CD14-positive monocyte (primary cell): ENCODE measurements around the gene KIF3A. TPM values are rescaled to one million over a fixed set of nuclear protein-coding genes. Genes with fewer than 3 reads are reported as not detected.

ENCODE experiments used
- DNase-seq, 3 donors: peaks; one replicate each; pipeline ENCODE4 v3.0.0-alpha.2; 2011 to 2022
- H2AFZ ChIP-seq: 2 replicates; pipeline ENCODE4 v1.6.0; 2012; ENCODE audit warnings: mild to moderate bottlenecking, low read depth, low read length, inconsistent platforms; ENCODE audit not compliant: insufficient read depth, poor library complexity, severe bottlenecking
- H3K27ac ChIP-seq, 2 donors: 1 replicate in 1 of 2; 2 replicates in 1 of 2; pipeline ENCODE4 v1.5.1; 2012 to 2013; ENCODE audit warnings: low read length in 2 of 2, control low read depth in 1 of 2, inconsistent platforms in 1 of 2, low read depth in 1 of 2, mild to moderate bottlenecking in 1 of 2
- H3K27me3 ChIP-seq, 2 donors: one replicate each; pipeline versions ENCODE4 v1.6.0 to v1.6.1; 2011 to 2013; ENCODE audit warnings: low read length in 2 of 2; ENCODE audit not compliant: control insufficient read depth in 2 of 2, insufficient read depth in 2 of 2
- H3K36me3 ChIP-seq, 2 donors: replicated peaks in 1 of 2; 1 replicate in 1 of 2; 2 replicates in 1 of 2; pipeline versions ENCODE4 v1.5.1 to v1.6.1; 2012 to 2013; ENCODE audit warnings: low read length in 2 of 2, control low read depth in 1 of 2, inconsistent platforms in 1 of 2, mild to moderate bottlenecking in 1 of 2; ENCODE audit not compliant: insufficient read depth in 2 of 2, control insufficient read depth in 1 of 2
- H3K4me1 ChIP-seq, 2 donors: 1 replicate in 1 of 2; 2 replicates in 1 of 2; pipeline versions ENCODE4 v1.5.1 to v1.6.1; 2012 to 2013; ENCODE audit warnings: low read length in 2 of 2, control low read depth in 1 of 2, inconsistent platforms in 1 of 2, mild to moderate bottlenecking in 1 of 2, moderate library complexity in 1 of 2; ENCODE audit not compliant: insufficient read depth in 2 of 2, control insufficient read depth in 1 of 2
- H3K4me2 ChIP-seq: replicated peaks from 2 replicates; pipeline ENCODE3; 2012; ENCODE audit warnings: low read length, moderate library complexity, mild to moderate bottlenecking; ENCODE audit not compliant: poor library complexity, severe bottlenecking; ENCODE audit errors: extremely low read depth
- H3K4me3 ChIP-seq, 3 experiments: fragments of 200-600 bp in 1 of 3; sonication (generic) in 1 of 3; replicated peaks in 1 of 3; 1 replicate in 2 of 3; 2 replicates in 1 of 3; pipeline ENCODE4 v1.5.1; 2011 to 2013; ENCODE audit warnings: low read length in 3 of 3, mild to moderate bottlenecking in 3 of 3, control low read depth in 2 of 3, low read depth in 2 of 3, inconsistent platforms in 1 of 3, moderate library complexity in 1 of 3
- H3K79me2 ChIP-seq: 2 replicates; pipeline ENCODE4 v1.6.0; 2012; ENCODE audit warnings: mild to moderate bottlenecking, control low read depth, inconsistent platforms, low read length, moderate library complexity; ENCODE audit not compliant: insufficient read depth
- H3K9ac ChIP-seq: 2 replicates; pipeline ENCODE4 v1.6.0; 2017; ENCODE audit warnings: low read length, mild to moderate bottlenecking; ENCODE audit not compliant: insufficient read depth, poor library complexity, severe bottlenecking
- H3K9me3 ChIP-seq, 2 donors: replicated peaks in 1 of 2; 1 replicate in 1 of 2; 2 replicates in 1 of 2; pipeline versions ENCODE4 v1.5.1 to v1.6.1; 2012 to 2013; ENCODE audit warnings: low read length in 2 of 2, control low read depth in 1 of 2; ENCODE audit not compliant: control insufficient read depth in 1 of 2, insufficient read depth in 1 of 2
- H4K20me1 ChIP-seq: 2 replicates; pipeline ENCODE4 v1.6.0; 2012; ENCODE audit warnings: mild to moderate bottlenecking, low read length, control low read depth, moderate library complexity; ENCODE audit not compliant: insufficient read depth
- H3K27ac Mint-ChIP-seq, 7 donors: one replicate each; pipeline ENCODE4 v1.8.0; 2020; ENCODE audit warnings: mild to moderate bottlenecking in 7 of 7, mixed read lengths in 7 of 7, moderate library complexity in 6 of 7, inconsistent platforms in 2 of 7
- H3K27me3 Mint-ChIP-seq, 3 donors: one replicate each; pipeline ENCODE4 v1.8.0; 2021 to 2022; ENCODE audit warnings: low read depth in 3 of 3, mild to moderate bottlenecking in 3 of 3, mixed read lengths in 3 of 3, moderate library complexity in 3 of 3, inconsistent platforms in 1 of 3
- H3K36me3 Mint-ChIP-seq, 2 donors: one replicate each; pipeline ENCODE4 v1.8.0; 2020; ENCODE audit warnings: mixed read lengths in 2 of 2, inconsistent platforms in 1 of 2, mild to moderate bottlenecking in 1 of 2
- H3K4me1 Mint-ChIP-seq: one replicate; pipeline ENCODE4 v1.8.0; 2020; ENCODE audit warnings: mild to moderate bottlenecking, mixed read lengths
- H3K4me3 Mint-ChIP-seq, 2 donors: one replicate each; pipeline ENCODE4 v1.8.0; 2020; ENCODE audit warnings: mild to moderate bottlenecking in 2 of 2, mixed read lengths in 2 of 2, moderate library complexity in 1 of 2
- H3K9me3 Mint-ChIP-seq, 7 donors: one replicate each; pipeline ENCODE4 v1.8.0; 2020 to 2022; ENCODE audit warnings: mixed read lengths in 7 of 7, mild to moderate bottlenecking in 6 of 7, moderate library complexity in 6 of 7, inconsistent platforms in 2 of 7
- CTCF ChIP-seq: fragments of 200-600 bp; IDR thresholded peaks from one replicate; pipeline ENCODE4 v1.8.0; 2022; ENCODE audit warnings: antibody characterized with exemption, mild to moderate bottlenecking
- WGBS: methylation state at CpG from one replicate; pipeline ENCODE4 v1.1.5; 2013; ENCODE audit warnings: missing lambda C conversion rate; ENCODE audit not compliant: insufficient coverage; 5-methylcytosine and 5-hydroxymethylcytosine counted together
- intact Hi-C, 2 donors: fragments of 100-400 bp; cut with micrococcal nuclease; formaldehyde crosslinking; loops; one replicate each; pipeline versions ENCODE4 v1.15.0 to v1.15.1; 2023
- polyA plus RNA-seq, 3 donors: library from polyadenylated mRNA; depleted of rRNA in 1 of 3; unstranded in 2 of 3; stranded (reverse) in 1 of 3; fragments of 300-500 nt in 2 of 3; fragments of >200 nt in 1 of 3; fragmentation: Illumina TruSeq in 2 of 3; gene quantifications; 1 replicate in 2 of 3; 2 replicates in 1 of 3; pipeline ENCODE4 v1.2.3, GENCODE V29; 2012 to 2021

The KIF3A gene
- polyA plus RNA-seq, 3 donors, result 0.68 to 1.3 (median 1.2) TPM

DNA sequence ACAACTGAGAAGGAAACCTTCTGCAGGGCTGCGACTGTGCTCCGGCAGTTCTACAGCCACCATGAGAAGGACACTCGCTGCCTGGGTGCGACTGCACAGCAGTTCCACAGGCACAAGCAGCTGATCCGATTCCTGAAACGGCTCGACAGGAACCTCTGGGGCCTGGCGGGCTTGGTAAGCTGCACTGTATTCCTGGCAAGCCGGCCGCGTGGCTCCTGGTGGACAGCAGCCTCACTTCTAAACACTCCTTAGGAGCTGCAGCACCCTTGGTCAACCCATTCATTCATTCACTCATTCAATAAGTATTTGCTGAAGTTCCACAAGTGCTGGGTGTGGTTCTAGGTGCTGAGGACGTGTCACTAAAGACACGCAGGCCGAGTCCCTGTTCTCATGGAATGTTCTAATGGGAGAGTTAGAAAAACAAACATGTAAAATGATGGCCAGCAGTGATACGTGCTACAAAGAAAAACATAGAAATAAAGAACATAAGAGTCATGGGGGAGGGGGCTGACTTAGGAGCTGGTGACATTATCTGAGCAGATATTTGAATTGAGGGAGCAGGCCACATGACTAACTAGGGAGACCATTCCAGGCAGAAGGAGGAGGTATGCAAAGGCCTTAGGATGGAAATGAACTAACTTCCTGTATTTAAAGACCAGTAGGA is 57.5 kb downstream of the KIF3A start:
- 98% methylated on average over 11 of the region's 15 CpGs for WGBS
- H3K27ac Mint-ChIP-seq, result no peak overlapping the region
- TF ChIP-seq CTCF, result no peak
- Histone ChIP-seq H3K4me1 (no peaks in the 10 kb centered on the region), H3K4me2 (no peak overlapping the region), H3K4me3 (no peak overlapping the region), H4K20me1 (no peaks in the 10 kb centered on the region), H2AFZ (no peak overlapping the region), H3K36me3 (no peaks in the 10 kb centered on the region), H3K27ac (no peak overlapping the region), H3K9ac (no peak overlapping the region), H3K79me2 (no peaks in the 10 kb centered on the region), H3K9me3 (no peaks in the 10 kb centered on the region), H3K27me3 (no peaks in the 10 kb centered on the region)
- intact Hi-C loops, result no loop called here
- H3K4me3 Mint-ChIP-seq, result no peak overlapping the region
- H3K27me3 Mint-ChIP-seq, result peaks cover 0 to 6% (median 0%) of the 10 kb centered on the region in 3 donors
- H3K4me1 Mint-ChIP-seq, result peaks cover under 1% of the 10 kb centered on the region
- no peaks in the 10 kb centered on the region for H3K9me3 Mint-ChIP-seq
- DNase-seq, result no peak
- H3K36me3 Mint-ChIP-seq, result no peaks in the 10 kb centered on the region

DNA sequence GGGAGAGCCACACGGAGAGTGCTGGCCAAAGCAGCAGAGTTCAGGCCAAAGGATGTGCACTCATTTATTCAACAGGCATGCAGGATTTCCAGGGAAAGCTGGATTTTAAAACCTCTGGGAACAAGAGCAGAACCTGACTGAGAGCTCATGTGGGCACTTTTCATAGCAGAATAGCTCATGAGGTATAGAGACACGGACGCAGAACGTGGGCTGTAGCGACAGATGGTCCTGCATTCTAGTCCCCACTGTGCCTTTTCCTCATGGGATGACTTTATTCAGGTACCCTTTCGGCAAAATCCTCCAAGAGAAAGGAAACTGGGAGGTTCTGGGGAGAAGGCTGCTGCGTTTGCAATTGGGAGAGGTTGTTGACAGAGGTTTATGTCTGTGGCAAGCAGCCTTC is 58.2 kb downstream of the KIF3A start:
- Histone ChIP-seq H2AFZ (no peak overlapping the region), H3K4me2 (no peak overlapping the region), H3K27ac (no peak overlapping the region), H3K79me2 (no peaks in the 10 kb centered on the region), H3K9me3 (no peaks in the 10 kb centered on the region), H3K27me3 (no peaks in the 10 kb centered on the region), H3K36me3 (no peaks in the 10 kb centered on the region), H3K4me1 (no peaks in the 10 kb centered on the region), H3K9ac (no peak overlapping the region), H4K20me1 (no peaks in the 10 kb centered on the region), H3K4me3 (no peak overlapping the region)
- H3K9me3 Mint-ChIP-seq, result no peaks in the 10 kb centered on the region
- 93% methylated on average over 6 of the region's 7 CpGs for WGBS
- no peak overlapping the region for H3K4me3 Mint-ChIP-seq
- DNase-seq, result no peak
- no peak overlapping the region for H3K27ac Mint-ChIP-seq
- H3K36me3 Mint-ChIP-seq, result no peaks in the 10 kb centered on the region
- intact Hi-C loops, result no loop called here
- peaks cover 0 to 5% (median 0%) of the 10 kb centered on the region in 3 donors for H3K27me3 Mint-ChIP-seq
- no peak for TF ChIP-seq CTCF
- H3K4me1 Mint-ChIP-seq, result no peaks in the 10 kb centered on the region
